IMR-90 (cell line): Measurements from ENCODE around the gene RNF213. TPM values are rescaled to one million over a fixed set of nuclear protein-coding genes. Genes with fewer than 3 reads are reported as not detected.

ENCODE experiments used
- ATAC-seq: fragments of 200-7000 bp; cut with Tn5 transposase; 2 replicates; pipeline ENCODE4 v1.9.1; 2020; ENCODE audit warnings: low read depth, mild to moderate bottlenecking, moderate library complexity
- BruUV-seq: library from RNA; stranded (reverse); fragments of 400-500 nt; replicated peaks from 2 replicates; lab custom pipeline; 2021; lab: Mats Ljungman, UMichigan
- CTCF ChIA-PET: fragments of 300-600 bp; formaldehyde crosslinking; extraction: SDS; loops from one replicate; lab custom pipeline; 2021; ENCODE audit warnings: antibody characterized with exemption; lab: Yijun Ruan, JAX
- POLR2A ChIA-PET: fragments of 300-600 bp; sonication (Branson Sonifier 250); formaldehyde crosslinking; loops from one replicate; lab custom pipeline; 2022; ENCODE audit warnings: antibody characterized with exemption; ENCODE audit not compliant: unreplicated experiment; lab: Charles Lee
- DNase-seq: peaks from one replicate; pipeline ENCODE4 v3.0.0; 2013
- H2AFZ ChIP-seq: replicated peaks from 2 replicates; pipeline ENCODE3; 2013; ENCODE audit warnings: low read length, mild to moderate bottlenecking; ENCODE audit not compliant: poor library complexity
- H2AK5ac ChIP-seq: 2 replicates; pipeline ENCODE4 v1.6.1; 2013; ENCODE audit warnings: low read depth, low read length, inconsistent platforms
- H2AK9ac ChIP-seq: replicated peaks from 2 replicates; pipeline ENCODE3; 2013; ENCODE audit warnings: mild to moderate bottlenecking, low read depth, low read length, moderate library complexity; ENCODE audit not compliant: poor library complexity
- H2BK120ac ChIP-seq: 2 replicates; pipeline ENCODE4 v1.6.1; 2013; ENCODE audit warnings: low read depth, low read length, inconsistent platforms
- H2BK15ac ChIP-seq: 3 replicates; pipeline ENCODE4 v1.6.1; 2013; ENCODE audit warnings: low read depth, low read length, inconsistent platforms
- H2BK20ac ChIP-seq: 2 replicates; pipeline ENCODE4 v1.6.1; 2013; ENCODE audit warnings: low read depth, mild to moderate bottlenecking, inconsistent platforms, low read length, moderate library complexity
- H2BK5ac ChIP-seq: 2 replicates; pipeline ENCODE4 v1.6.1; 2013; ENCODE audit warnings: mild to moderate bottlenecking, low read depth, low read length, inconsistent platforms; ENCODE audit not compliant: poor library complexity, severe bottlenecking
- H3K14ac ChIP-seq: replicated peaks from 2 replicates; pipeline ENCODE4 v1.6.1; 2013; ENCODE audit warnings: low read depth, low read length, inconsistent platforms
- H3K18ac ChIP-seq: 2 replicates; pipeline ENCODE4 v1.6.1; 2013; ENCODE audit warnings: low read depth, low read length, control low read depth
- H3K23ac ChIP-seq: 2 replicates; pipeline ENCODE4 v1.6.1; 2013; ENCODE audit warnings: low read depth, low read length, inconsistent platforms
- H3K27ac ChIP-seq: 2 replicates; pipeline ENCODE4 v1.5.1; 2013; ENCODE audit warnings: mild to moderate bottlenecking, control low read depth, low read length; ENCODE audit not compliant: insufficient read depth
- H3K27me3 ChIP-seq: 2 replicates; pipeline ENCODE4 v1.6.1; 2013; ENCODE audit warnings: low read length; ENCODE audit not compliant: control insufficient read depth, insufficient read depth
- H3K36me3 ChIP-seq: 2 replicates; pipeline ENCODE4 v1.6.1; 2013; ENCODE audit warnings: low read length, mixed read lengths; ENCODE audit not compliant: control insufficient read depth, insufficient read depth
- H3K4ac ChIP-seq: 2 replicates; pipeline ENCODE4 v1.6.1; 2013; ENCODE audit warnings: low read depth, low read length, inconsistent platforms
- H3K4me1 ChIP-seq: 2 replicates; pipeline ENCODE4 v1.6.1; 2013; ENCODE audit warnings: low read length, mixed read lengths; ENCODE audit not compliant: control insufficient read depth, insufficient read depth
- H3K4me2 ChIP-seq: 2 replicates; pipeline ENCODE4 v1.6.1; 2013; ENCODE audit warnings: low read depth, mild to moderate bottlenecking, control low read depth, low read length, moderate library complexity
- H3K4me3 ChIP-seq: 2 replicates; pipeline ENCODE4 v1.5.1; 2013; ENCODE audit warnings: low read depth, mild to moderate bottlenecking, control low read depth, low read length, moderate library complexity; ENCODE audit not compliant: insufficient read depth
- H3K56ac ChIP-seq: 2 replicates; pipeline ENCODE4 v1.6.1; 2013; ENCODE audit warnings: low read length, inconsistent platforms; ENCODE audit not compliant: insufficient read depth; ENCODE audit errors: extremely low read depth
- H3K79me1 ChIP-seq, 2 experiments: 2 replicates each; pipeline ENCODE4 v1.6.1; 2013; ENCODE audit warnings: low read length in 2 of 2, inconsistent platforms in 1 of 2, low read depth in 1 of 2
- H3K9ac ChIP-seq: 2 replicates; pipeline ENCODE4 v1.6.1; 2013; ENCODE audit warnings: low read depth, low read length, control low read depth
- H3K9me1 ChIP-seq: 2 replicates; pipeline ENCODE4 v1.6.1; 2013; ENCODE audit warnings: low read length, inconsistent platforms; ENCODE audit not compliant: insufficient read depth
- H3K9me3 ChIP-seq: 2 replicates; pipeline ENCODE4 v1.6.1; 2013; ENCODE audit warnings: low read length; ENCODE audit not compliant: control insufficient read depth, insufficient read depth
- H4K20me1 ChIP-seq: 2 replicates; pipeline ENCODE4 v1.6.1; 2013; ENCODE audit warnings: low read length, inconsistent platforms; ENCODE audit not compliant: insufficient read depth
- H4K5ac ChIP-seq: 2 replicates; pipeline ENCODE4 v1.6.1; 2013; ENCODE audit warnings: mild to moderate bottlenecking, low read depth, low read length, control low read depth
- H4K8ac ChIP-seq, 2 experiments: 2 replicates each; pipeline ENCODE4 v1.6.1; 2013; ENCODE audit warnings: low read depth in 2 of 2, low read length in 2 of 2, control low read depth in 1 of 2, inconsistent platforms in 1 of 2
- H4K91ac ChIP-seq: 2 replicates; pipeline ENCODE4 v1.6.1; 2013; ENCODE audit warnings: low read depth, low read length, inconsistent platforms; ENCODE audit not compliant: insufficient read depth
- BHLHE40 ChIP-seq: fragments of 150-350 bp; IDR thresholded peaks from 2 replicates; pipeline ENCODE4 v1.6.1; 2016; ENCODE audit warnings: mild to moderate bottlenecking, low read depth, low read length
- CEBPB ChIP-seq: IDR thresholded peaks from 2 replicates; pipeline ENCODE4 v1.6.1; 2012; ENCODE audit warnings: low read depth, low read length, improper control_type of control experiment
- CHD1 ChIP-seq: IDR thresholded peaks from 2 replicates; pipeline ENCODE4 v1.6.1; 2012; ENCODE audit warnings: low read depth, low read length, improper control_type of control experiment
- POLR2A ChIP-seq: IDR thresholded peaks from 2 replicates; pipeline ENCODE4 v1.6.1; 2012; ENCODE audit warnings: mild to moderate bottlenecking, low read depth, low read length
- RAD21 ChIP-seq: IDR thresholded peaks from 2 replicates; pipeline ENCODE4 v1.6.1; 2012; ENCODE audit warnings: low read length, improper control_type of control experiment
- RFX5 ChIP-seq: IDR thresholded peaks from 2 replicates; pipeline ENCODE4 v1.8.0; 2012; ENCODE audit warnings: low read depth, mild to moderate bottlenecking, low read length, moderate library complexity
- WGBS, 2 experiments: methylation state at CpG; one replicate each; pipeline versions ENCODE4 v1.1.5 to v1.1.7; 2013; ENCODE audit warnings: missing lambda C conversion rate in 2 of 2; ENCODE audit not compliant: insufficient read length in 1 of 2; ENCODE audit errors: extremely low coverage in 2 of 2; 5-methylcytosine and 5-hydroxymethylcytosine counted together
- dilution Hi-C: fragments of 300-500 bp; cut with HindIII; formaldehyde crosslinking; loops from one replicate; pipeline ENCODE4 v1.14.3; 2018; ENCODE audit warnings: low sequenced_read_pairs; ENCODE audit not compliant: unreplicated experiment
- in situ Hi-C: fragments of 300-500 bp; cut with MboI; formaldehyde crosslinking; loops from 3 replicates; pipeline ENCODE4 v1.14.3; 2019; ENCODE audit warnings: low sequenced_read_pairs, inconsistent platforms, mixed read lengths
- intact Hi-C: fragments of 100-400 bp; cut with micrococcal nuclease; formaldehyde crosslinking; loops from 2 replicates; pipeline ENCODE4 v1.10.0; 2022
- polyA plus RNA-seq, 3 experiments: library from polyadenylated mRNA; depleted of rRNA; stranded (reverse); fragments of >200 nt; gene quantifications; 2 replicates each; pipeline ENCODE4 v1.2.3, GENCODE V29; 2012; ENCODE audit warnings: low replicate concordance in 1 of 3
- total RNA-seq: library from RNA; depleted of rRNA; stranded (reverse); fragments of >200 nt; gene quantifications from 2 replicates; pipeline ENCODE4 v1.2.3, GENCODE V29; 2012

RNF213 gene
- total and polyA plus RNA-seq, 2 of the 4 experiments (the other 2 are of a cell fraction), result 23.4 to 36.0 TPM

DNA sequence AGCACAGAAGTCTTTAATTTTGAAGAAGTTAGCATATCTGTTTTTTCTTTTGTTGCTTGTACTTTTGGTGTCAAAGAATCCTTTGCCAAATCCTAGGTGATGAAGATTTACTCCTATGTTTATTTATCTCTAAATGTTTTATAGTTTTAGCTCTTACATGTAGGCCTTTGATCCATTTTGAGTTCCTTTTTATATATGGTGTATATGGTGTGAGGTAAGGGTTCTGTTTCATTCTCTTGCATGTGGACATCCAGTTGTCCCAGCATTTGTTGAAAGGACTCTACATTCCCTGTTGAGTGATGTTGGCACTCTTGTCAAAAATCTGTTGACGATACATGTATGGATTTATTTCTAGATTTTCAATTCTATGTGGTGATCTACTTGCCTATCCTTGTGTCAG, 62.2 kb downstream of the RNF213 start:
- Histone ChIP-seq H3K9me1 (no peaks in the 10 kb centered on the region; the same call in 1 of the 2 replicates), H4K91ac (no peak overlapping the region), H3K4me2 (no peak overlapping the region), H2AFZ (no peak overlapping the region), H2AK5ac (no peak overlapping the region), H3K27ac (no peak overlapping the region), H4K20me1 (no peaks in the 10 kb centered on the region; the same call in 1 of the 2 replicates), H2BK15ac (no peak overlapping the region), H3K56ac (no peak overlapping the region), H2AK9ac (no peak overlapping the region), H2BK5ac (no peak overlapping the region), H3K36me3 (peaks cover 61% of the 10 kb centered on the region), H3K23ac (no peak overlapping the region), H3K14ac (no peak overlapping the region), H3K27me3 (no peaks in the 10 kb centered on the region), H3K79me1 (peaks cover 0 to 14% of the 10 kb centered on the region in 2 experiments; a peak in 2 of 4 replicates), H4K5ac (no peak overlapping the region), H2BK20ac (no peak overlapping the region), H3K4me3 (no peak overlapping the region), H3K9ac (no peak overlapping the region), H2BK120ac (no peak overlapping the region), H4K8ac (no peak overlapping the region), H3K9me3 (no peaks in the 10 kb centered on the region), H3K4ac (no peak overlapping the region), H3K18ac (no peak overlapping the region), H3K4me1 (no peaks in the 10 kb centered on the region)
- in situ Hi-C loops (no loop called here), dilution Hi-C loops (no loop called here), intact Hi-C loops (no loop called here)
- no peak for ATAC-seq
- ChIA-PET POLR2A (no interaction called here), CTCF (no interaction called here)
- no peak for DNase-seq
- no CpG with 5 or more reads among the region's 1 CpG for WGBS, 2 experiments
- no peak for TF ChIP-seq RFX5
- no peak for TF ChIP-seq RAD21
- TF ChIP-seq CHD1, result no peak
- TF ChIP-seq BHLHE40, result no peak
- TF ChIP-seq CEBPB, result no peak
- TF ChIP-seq POLR2A, result no peak
- BruUV-seq, result no TSS peak
